Measurements from ENCODE around the gene UTS2R. TPM values are rescaled to one million over a fixed set of nuclear protein-coding genes. Genes with fewer than 3 reads are reported as not detected.

The UTS2R gene
- total RNA-seq, 2 experiments from 2014 or later: not detected

DNA sequence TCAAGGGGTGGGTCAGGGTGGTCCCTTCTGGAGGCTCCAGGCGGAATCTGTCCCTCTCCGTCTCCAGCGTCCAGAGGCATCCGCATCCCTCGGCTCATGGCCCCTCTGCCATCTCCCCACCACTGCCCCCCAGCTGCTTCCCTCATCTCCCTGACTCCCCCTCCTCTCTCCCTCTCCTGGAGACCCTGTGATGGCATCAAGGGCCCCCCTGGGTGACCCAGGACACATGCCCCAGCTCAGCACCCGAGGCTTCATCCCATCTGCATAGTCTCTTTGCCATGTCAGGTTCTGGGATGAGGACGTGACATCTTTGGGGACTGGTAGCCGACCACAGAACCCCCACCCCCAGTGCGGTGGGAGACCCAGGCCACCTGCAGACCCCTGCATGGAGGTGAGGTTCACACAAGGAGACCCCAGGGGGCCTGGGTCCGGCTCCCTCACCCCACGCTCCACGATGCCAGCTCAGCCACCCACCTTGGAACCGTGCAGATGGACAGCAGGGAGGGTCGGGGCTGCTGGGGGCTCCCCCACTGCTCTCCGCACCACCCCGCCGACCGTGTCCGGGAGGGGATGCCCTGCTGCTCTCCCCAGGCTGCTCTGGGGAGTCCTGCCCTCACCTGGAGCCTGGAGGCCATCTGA lies 41.8 kb upstream of the UTS2R start:
- POLR2A ChIA-PET: no interaction called here
- Mint-ChIP-seq H3K4me3 (no peak overlapping the region), H3K4me1 (peaks cover 8% of the 10 kb centered on the region), H3K27me3 (peaks cover 14% of the 10 kb centered on the region), H3K9me3 (no peaks in the 10 kb centered on the region), H3K36me3 (no peaks in the 10 kb centered on the region), H3K27ac (no peak overlapping the region)
- DNase-seq (no peak), ATAC-seq (ENCODE audit: low read depth) (no peak)

DNA sequence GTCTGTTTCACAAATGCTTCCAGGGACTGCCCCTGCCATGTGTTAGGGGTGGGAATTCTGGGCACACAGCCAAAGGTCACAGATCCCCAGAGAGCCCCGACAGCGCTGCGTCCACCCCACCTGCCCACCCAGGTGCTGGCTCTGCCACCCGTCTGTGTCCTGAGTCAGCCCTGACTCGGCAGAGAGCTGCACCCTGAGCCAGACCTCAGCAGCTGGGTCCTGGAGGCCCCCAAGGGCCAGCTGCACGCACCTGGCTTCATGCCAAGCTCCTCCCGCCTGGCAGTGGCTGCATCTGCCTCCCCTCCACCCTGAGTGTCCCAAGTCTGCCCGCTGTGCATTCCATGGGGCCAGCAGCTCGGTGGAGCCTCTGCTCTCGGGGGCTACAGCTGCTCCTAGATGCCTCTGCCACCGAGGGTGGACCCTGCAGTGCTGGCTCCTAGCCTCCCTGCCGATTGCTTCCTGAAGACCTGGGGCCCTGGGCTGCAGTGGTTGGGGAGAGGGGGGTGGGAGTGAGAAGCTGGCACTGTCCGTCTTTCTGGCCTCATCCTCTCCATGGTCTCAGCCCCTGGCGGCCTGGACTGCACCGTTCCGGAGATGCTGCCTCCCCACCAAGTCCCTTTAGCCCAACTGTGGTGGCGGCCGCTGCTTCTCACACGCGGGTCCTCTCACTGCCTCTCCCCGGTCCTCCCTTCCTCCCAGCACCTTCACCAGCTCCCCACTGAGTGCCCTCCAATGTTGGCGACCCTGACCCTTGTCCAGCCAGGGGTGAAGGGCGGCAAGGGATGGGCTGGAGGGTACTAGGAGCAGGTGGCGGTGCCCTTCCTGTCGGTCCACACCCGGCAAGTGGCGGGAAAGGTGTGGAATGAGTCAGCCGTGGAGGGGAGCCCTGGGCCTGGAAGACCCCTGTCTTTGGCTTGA lies 41.0 kb upstream of the UTS2R start:
- DNase-seq (no peak), ATAC-seq (ENCODE audit: low read depth) (no peak)
- Mint-ChIP-seq H3K27ac (no peak overlapping the region), H3K4me1 (peaks cover 15% of the 10 kb centered on the region), H3K36me3 (no peaks in the 10 kb centered on the region), H3K4me3 (no peak overlapping the region), H3K9me3 (no peaks in the 10 kb centered on the region), H3K27me3 (peaks cover 15% of the 10 kb centered on the region)
- POLR2A ChIA-PET: interaction anchor here (1.1 kb wide), 1 partner anchor 13 kb away, joined by 5 read pairs; the partner anchor contains the start of gene CD7

DNA sequence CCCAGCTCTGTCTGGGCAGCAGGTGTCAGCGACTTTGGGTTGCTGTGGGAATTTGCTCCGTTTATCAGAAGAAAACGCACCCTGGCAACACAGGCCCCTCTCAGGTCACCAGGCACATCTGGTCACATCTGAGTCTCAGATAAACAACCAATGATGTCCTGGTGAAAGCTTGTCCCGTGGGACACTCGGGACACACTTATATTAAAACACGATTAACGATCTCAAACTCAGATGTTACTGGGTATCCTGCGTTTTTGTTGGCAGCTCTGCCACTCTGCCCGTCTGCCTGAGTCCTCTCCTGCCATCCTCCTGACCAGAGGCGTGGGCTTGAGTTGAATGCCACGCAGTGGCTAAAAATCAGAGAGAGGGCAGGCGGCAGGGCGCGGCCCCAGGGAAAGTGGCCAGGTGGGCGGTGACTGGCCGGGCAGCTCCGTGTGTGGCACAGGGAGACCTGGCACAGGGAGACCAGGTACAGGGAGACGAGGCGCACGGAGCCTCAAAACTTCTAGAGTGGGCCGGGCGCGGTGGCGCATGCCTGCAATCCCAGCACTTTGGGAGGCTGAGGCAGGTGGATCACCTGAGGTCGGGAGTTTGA lies 40.1 kb upstream of the UTS2R start:
- ATAC-seq (ENCODE audit: low read depth): no peak
- Mint-ChIP-seq H3K36me3 (no peaks in the 10 kb centered on the region), H3K27me3 (peaks cover 15% of the 10 kb centered on the region), H3K9me3 (no peaks in the 10 kb centered on the region), H3K4me1 (peaks cover 18% of the 10 kb centered on the region), H3K27ac (no peak overlapping the region), H3K4me3 (no peak overlapping the region)
- no peak for DNase-seq
- POLR2A ChIA-PET: interaction anchor here (1.1 kb wide), 1 partner anchor 14 kb away, joined by 5 read pairs; the partner anchor contains the start of gene CD7

DNA sequence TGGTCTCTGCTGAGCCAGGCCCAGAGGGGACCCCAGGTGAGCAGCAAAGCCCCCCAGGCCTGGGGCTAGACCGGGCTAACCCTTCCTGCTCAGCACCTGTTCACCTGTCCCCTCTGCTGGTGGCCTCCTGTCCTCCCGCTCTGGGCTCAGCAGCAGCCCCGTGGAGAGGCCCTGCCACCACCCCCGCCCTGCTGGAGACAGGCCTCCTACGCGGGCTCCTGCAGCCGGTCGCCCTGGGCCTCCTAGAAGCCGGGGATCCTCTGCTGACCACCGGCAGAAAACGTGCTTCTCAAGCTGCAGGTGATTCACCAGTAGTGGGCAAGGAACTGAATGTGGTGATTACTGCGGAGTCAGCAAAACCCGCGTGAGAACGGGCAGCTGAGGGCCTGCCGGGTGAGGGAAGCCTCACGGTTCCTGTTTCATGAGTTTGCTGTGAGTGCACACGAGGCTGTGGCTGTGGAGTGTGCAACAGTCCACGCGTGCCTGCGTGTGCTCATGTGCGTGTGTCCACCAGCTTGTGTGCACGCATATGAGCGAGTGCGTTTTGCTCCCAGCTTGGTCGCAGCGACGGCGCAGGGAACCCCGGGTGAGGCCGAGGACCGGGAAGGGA lies 38.8 kb upstream of the UTS2R start:
- Mint-ChIP-seq H3K4me3 (peak overlapping the region; percentile 60), H3K4me1 (peaks cover 18% of the 10 kb centered on the region), H3K27me3 (peaks cover 15% of the 10 kb centered on the region), H3K27ac (peak overlapping the region; percentile 64), H3K9me3 (no peaks in the 10 kb centered on the region), H3K36me3 (no peaks in the 10 kb centered on the region)
- ATAC-seq (ENCODE audit: low read depth) (peak; percentile 17), DNase-seq (no peak)
- POLR2A ChIA-PET: interaction anchor here (1.0 to 2.7 kb wide), 2 partner anchors 15 to 34 kb away, joined by 4 to 9 read pairs; partner anchors contain the start of gene CD7

DNA sequence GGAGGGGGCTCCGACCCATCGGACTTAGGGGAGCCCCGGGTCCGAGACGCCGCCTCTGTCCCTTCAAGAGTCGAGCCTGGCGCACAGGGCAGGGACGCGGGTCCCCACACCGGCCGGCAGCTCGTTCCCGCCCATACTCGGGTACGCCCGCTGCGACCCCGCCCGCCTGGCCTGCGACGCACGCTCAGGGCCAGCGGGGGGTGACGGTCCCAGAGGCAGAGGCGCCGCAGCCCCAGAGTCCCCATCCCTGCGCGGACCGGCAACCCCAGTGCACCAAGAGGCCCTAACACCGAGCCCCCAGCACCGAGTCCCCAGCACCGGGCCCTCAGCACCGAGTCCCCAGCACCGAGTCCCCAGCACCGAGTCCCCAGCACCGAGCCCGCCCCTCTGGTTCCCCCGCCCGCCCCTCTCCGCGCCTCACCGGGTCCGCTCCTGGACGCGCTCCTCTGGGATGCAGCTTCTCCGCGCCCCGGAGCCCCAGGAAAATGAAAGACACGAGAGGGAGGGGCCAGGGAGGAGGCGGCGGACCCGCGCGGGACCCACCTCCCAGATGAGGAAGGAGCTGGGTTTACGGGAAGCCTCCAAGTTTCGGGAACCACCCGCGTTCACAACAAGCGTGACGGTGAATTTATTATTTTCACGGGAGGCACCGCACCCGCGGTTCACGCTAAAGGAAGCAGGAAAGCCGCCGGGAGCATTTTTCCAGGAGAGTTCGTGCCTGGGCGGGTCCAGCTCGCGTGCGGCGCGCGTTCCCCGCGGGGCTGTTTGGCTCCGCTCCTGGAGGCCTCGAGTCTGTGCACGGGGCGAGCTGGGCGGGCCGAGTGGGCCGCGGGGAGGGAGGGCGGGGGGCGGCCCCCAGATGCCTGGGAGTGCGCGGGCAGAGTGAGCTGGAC lies 38.0 kb upstream of the UTS2R start, which contains the start of gene SECTM1:
SECTM1 (minus strand) TSS at position 488 of the 893 bp plus-strand sequence. CDS start 6,526 bp downstream, outside the sequence.
- Mint-ChIP-seq H3K27me3 (peaks cover 18% of the 10 kb centered on the region), H3K27ac (peak within 1 kb of the TSS; percentile 93), H3K36me3 (no peaks in the 10 kb centered on the region), H3K4me3 (peak within 1 kb of the TSS; percentile 93), H3K9me3 (no peaks in the 10 kb centered on the region), H3K4me1 (peaks cover 18% of the 10 kb centered on the region)
- POLR2A ChIA-PET: interaction anchor here (0.9 to 2.7 kb wide), 3 partner anchors 8 to 35 kb away, joined by 4 to 9 read pairs (median 6); partner anchors contain the start of gene CD7
- ATAC-seq (ENCODE audit: low read depth): peak; percentile 30
- no peak for DNase-seq

DNA sequence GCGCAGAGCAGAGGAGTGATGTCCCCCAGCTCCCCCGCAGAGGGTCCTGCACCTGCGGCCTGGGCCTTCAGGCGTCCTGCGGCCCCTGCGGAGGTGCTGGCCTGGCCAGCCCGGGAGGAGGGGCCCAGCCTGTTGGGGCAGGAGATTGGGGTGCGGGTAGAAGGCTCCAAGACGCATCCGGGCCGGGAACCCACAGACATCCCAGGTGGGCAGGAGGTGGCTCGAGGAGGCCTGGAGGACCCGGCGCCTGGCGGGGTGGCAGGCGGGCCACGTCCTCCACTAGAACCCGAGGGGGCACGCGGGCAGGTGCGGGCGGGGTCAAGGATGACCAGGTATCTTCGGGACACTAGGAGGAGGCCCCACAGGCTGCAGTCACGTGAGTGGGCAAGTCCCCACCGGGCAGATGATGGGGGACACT lies 37.4 kb upstream of the UTS2R start:
- peak overlapping the region; percentile 93 for H3K4me3 Mint-ChIP-seq
- POLR2A ChIA-PET: interaction anchor here (0.9 to 2.7 kb wide), 2 partner anchors 9 to 36 kb away, joined by 6 to 9 read pairs; no protein-coding TSS in a partner anchor
- peaks cover 18% of the 10 kb centered on the region for H3K27me3 Mint-ChIP-seq
- H3K36me3 Mint-ChIP-seq: no peaks in the 10 kb centered on the region
- H3K9me3 Mint-ChIP-seq: no peaks in the 10 kb centered on the region
- DNase-seq (no peak), ATAC-seq (ENCODE audit: low read depth) (no peak)
- peaks cover 18% of the 10 kb centered on the region for H3K4me1 Mint-ChIP-seq
- H3K27ac Mint-ChIP-seq: peak overlapping the region; percentile 93

DNA sequence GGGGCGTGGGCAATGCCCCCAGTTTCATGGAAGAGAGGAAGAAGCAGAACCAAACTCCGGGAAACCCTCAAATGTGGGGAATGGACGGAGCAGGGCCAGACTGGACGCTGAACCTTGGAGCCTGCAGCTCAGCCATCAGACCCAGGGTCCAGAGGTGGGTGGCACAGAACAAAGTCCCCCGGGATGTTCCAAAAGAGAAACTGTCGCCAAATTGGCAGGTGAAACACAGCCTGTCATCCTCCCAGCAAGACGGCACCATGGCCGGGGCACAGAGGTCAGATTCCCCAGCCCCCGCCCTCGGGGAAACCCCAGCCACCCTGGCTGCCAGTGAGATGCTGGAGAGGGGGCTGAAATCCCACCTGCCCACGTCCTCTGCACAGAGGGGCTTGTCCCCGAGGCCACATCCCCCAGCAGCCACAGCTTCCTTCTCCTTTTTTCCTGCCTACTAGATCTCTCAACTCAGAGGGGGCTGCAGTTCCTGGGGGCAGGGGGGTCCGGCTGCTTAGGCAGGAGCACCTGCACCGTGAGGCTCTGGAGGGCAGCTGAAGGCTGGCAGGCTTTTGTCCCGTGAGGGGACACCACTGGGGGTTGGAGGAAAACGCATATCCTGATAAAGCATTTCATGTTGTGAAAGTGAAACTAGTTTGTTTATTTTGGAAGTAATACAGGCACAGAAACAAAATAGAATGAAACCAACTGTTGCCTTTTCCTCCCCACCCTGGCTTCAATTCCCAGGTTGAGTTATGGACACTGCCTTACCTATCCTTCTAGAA lies 36.8 kb upstream of the UTS2R start:
- H3K4me1 Mint-ChIP-seq: peaks cover 18% of the 10 kb centered on the region
- H3K36me3 Mint-ChIP-seq: no peaks in the 10 kb centered on the region
- no peak for DNase-seq
- H3K27ac Mint-ChIP-seq: peak overlapping the region; percentile 93
- ATAC-seq (ENCODE audit: low read depth): peak; percentile 12
- POLR2A ChIA-PET: interaction anchor here (2.7 kb wide), 1 partner anchor 36 kb away, joined by 9 read pairs; no protein-coding TSS in a partner anchor
- H3K4me3 Mint-ChIP-seq: peak overlapping the region; percentile 93
- no peaks in the 10 kb centered on the region for H3K9me3 Mint-ChIP-seq
- peaks cover 18% of the 10 kb centered on the region for H3K27me3 Mint-ChIP-seq

DNA sequence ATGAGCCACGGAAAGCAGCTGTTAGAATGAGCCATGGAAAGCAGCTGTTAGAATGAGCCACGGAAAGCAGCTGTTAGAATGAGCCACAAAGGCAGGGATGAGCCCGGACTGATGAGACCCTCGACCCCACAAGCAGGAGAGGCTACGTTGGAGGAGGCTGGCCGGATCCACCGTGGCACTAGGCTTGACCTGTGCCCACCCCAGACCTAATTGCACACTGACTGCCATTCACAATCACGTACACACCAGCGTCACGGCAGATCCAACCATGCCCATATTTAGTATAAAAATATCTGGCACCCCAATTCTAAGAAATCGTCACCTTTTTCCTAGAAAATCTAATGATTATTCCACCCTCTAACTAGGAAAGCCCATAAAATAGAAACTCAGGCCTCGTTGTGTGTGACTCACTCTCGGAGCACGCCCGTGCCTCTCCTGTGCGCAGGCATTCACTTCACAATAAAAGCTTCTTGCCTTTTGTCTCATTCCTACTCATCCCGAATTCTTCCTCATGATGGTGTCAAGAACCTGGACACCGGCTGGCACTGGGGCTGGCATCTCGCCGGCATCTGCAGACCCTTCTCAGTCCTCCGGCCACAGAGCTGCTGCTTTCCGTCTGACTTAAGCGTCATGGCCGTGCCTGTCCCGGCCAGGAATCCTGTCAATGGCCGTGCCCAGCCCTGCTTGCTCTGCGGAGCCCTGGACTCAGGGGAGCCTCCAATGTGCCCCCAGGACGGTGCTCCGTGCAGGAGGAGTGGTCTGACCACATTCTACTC lies 32.5 kb upstream of the UTS2R start:
- H3K4me3 Mint-ChIP-seq: no peak overlapping the region
- no peaks in the 10 kb centered on the region for H3K36me3 Mint-ChIP-seq
- no peak overlapping the region for H3K27ac Mint-ChIP-seq
- H3K4me1 Mint-ChIP-seq: peaks cover 14% of the 10 kb centered on the region
- H3K9me3 Mint-ChIP-seq: peaks cover 2% of the 10 kb centered on the region
- ATAC-seq (ENCODE audit: low read depth) (no peak), DNase-seq (no peak)
- POLR2A ChIA-PET: no interaction called here
- peaks cover 4% of the 10 kb centered on the region for H3K27me3 Mint-ChIP-seq

DNA sequence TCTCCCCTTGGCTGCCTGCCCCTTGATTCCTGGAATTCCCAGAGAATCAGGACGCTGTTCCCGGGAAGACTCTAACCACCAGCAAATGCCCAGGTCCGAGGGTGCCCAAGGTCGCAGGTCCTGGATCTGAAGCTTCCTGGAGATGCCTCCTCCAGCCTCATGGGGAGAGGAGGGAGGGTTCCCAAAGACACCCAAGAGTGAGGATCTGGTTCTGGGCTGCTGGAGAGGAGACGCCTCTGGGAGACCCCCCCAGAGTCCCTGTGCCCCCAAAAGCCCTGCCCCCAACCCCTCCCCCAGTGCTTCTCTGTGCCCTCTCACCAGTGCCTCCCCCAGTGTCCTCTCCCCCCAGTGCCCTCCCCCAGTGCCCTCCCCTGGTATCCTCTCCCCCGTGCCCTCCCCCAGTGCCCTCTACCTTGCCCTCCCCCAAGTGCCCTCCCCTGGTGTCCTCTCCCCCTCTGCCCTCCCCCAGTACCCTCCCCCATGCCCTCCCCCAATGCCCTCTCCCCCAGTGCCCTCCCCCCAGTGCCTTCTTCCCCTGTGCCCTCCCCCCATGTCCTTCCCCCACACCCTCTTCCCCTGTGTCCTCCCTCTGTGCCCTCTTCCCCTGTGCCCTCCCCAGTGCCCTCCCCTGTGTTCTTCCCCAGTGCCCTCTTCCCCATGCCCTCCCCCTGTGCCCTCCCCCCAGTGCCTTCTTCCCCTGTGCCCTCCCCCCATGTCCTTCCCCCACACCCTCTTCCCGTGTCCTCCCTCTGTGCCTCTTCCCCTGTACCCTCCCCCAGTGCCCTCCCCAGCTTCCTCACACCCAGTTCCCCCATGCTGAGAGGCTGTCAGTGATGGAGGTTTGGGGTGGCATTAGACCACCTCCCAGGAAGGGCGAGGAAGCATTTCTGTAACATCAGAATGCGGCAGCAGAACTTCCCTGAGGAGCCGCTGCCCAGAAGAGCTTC lies 31.7 kb upstream of the UTS2R start:
- DNase-seq (no peak), ATAC-seq (ENCODE audit: low read depth) (no peak)
- POLR2A ChIA-PET: interaction anchor here (0.7 kb wide), 1 partner anchor 521 kb away, joined by 3 read pairs; no protein-coding TSS in a partner anchor
- no peak overlapping the region for H3K27ac Mint-ChIP-seq
- H3K4me3 Mint-ChIP-seq: no peak overlapping the region
- H3K9me3 Mint-ChIP-seq: peaks cover 2% of the 10 kb centered on the region
- H3K27me3 Mint-ChIP-seq: peaks cover 4% of the 10 kb centered on the region
- H3K36me3 Mint-ChIP-seq: no peaks in the 10 kb centered on the region
- peaks cover 9% of the 10 kb centered on the region for H3K4me1 Mint-ChIP-seq

DNA sequence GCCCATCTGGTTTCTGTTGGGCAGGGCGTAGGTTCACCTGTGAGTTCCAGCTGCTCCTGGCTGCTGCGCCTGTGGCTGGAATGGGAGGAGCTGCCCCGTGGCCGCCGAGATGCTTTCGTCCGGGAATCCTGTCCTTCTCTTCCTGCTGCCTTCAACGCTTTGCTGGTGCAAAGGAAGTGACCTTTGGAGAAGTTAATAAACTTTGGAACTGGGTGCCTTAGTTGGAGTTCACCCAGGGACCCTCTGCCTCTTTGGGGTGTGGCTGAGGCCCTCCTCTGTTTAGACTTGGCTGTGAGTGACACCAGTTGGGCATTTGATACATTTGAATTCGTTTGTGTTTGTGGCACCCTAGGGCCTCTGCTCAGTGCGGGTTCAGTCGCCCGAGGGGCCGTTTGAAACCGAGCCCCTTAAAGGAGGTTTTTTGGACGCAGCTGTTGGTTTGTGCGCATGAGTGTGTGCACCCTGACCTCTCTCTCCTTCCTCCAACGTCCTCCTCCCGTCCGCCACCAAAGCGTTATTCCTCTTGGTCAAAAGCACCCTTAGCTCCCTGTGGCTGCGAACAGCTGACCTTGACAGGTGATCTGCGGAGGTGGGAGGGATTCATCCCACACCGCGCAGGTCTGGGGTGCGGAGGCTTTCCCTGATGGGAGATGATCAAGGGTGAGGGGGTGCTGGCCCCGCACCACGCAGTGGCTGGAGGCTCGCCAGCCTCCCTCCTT lies 29.0 kb upstream of the UTS2R start:
- H3K4me3 Mint-ChIP-seq: no peak overlapping the region
- no peak for ATAC-seq (ENCODE audit: low read depth)
- DNase-seq: no peak

More for the DNA sequence above, 29.0 kb upstream of the UTS2R start:
- Mint-ChIP-seq H3K36me3 (no peaks in the 10 kb centered on the region), H3K4me1 (peaks cover 5% of the 10 kb centered on the region), H3K27ac (no peak overlapping the region), H3K9me3 (peaks cover 2% of the 10 kb centered on the region), H3K27me3 (peaks cover 6% of the 10 kb centered on the region)
- POLR2A ChIA-PET: no interaction called here
